ENCODE data around the gene SSTR5.

The SSTR5 gene

DNA sequence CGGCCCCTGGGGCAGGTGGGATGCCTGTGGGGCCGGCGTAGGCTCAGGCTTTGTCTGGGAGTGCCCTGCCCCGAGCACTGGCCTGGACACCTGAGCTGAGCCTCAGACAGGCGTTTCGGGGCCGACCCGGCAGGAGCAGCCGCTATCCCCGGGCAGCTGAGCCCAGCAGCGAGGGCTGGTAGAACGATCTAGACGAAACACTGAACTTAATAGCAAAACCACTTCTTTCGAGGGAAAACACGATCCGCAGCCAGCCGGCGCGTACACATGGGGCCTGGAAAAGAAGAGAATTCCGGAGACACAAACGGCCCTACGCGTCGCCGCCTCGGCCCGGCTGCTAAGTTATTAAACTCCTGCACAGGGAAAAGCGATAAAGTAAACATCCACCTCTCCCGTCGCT lies 22.0 kb upstream of the SSTR5 start:
- no peak overlapping the region for H2BK5ac ChIP-seq (ENCODE audit: low read depth, low read length, poor library complexity)
- no peak overlapping the region for H2BK120ac ChIP-seq (ENCODE audit: insufficient read depth, low read length, poor library complexity)
- no peak overlapping the region for H2AK5ac ChIP-seq (ENCODE audit: low read length)
- no peak overlapping the region for H3K14ac ChIP-seq (ENCODE audit: low read length)
- no peak overlapping the region for H3K4ac ChIP-seq (ENCODE audit: low read depth, low read length)
- H3K4me3 ChIP-seq (ENCODE audit: low read depth, low read length), result no peak overlapping the region
- peaks cover 4 to 8% of the 10 kb centered on the region in 2 experiments for H3K4me1 ChIP-seq (ENCODE audit: control insufficient read depth in 1 of 2, insufficient read depth in 2 of 2, low read length in 2 of 2)
- DNase-seq, result no peak
- H2BK12ac ChIP-seq (ENCODE audit: low read length), result no peak overlapping the region
- no peak overlapping the region for H3K9ac ChIP-seq (ENCODE audit: low read length)
- no CpG with 5 or more reads among the region's 30 CpGs for WGBS (ENCODE audit: extremely low coverage, insufficient coverage, insufficient read length)
- no peak overlapping the region for H4K91ac ChIP-seq (ENCODE audit: low read depth, low read length)
- H3K79me2 ChIP-seq (ENCODE audit: control insufficient read depth, insufficient read depth, low read length, poor library complexity), result no peaks in the 10 kb centered on the region
- no peak overlapping the region for H2AFZ ChIP-seq (ENCODE audit: insufficient read depth, low read length, poor library complexity)
- H3K27ac ChIP-seq (ENCODE audit: low read depth, low read length), result no peak overlapping the region
- H4K8ac ChIP-seq (ENCODE audit: low read depth, low read length), result no peak overlapping the region
- H3K27me3 ChIP-seq (ENCODE audit: insufficient read depth, low read length), result no peaks in the 10 kb centered on the region
- peaks cover 2% of the 10 kb centered on the region for H3K9me3 ChIP-seq (ENCODE audit: insufficient read depth, low read depth, low read length)
- H3K36me3 ChIP-seq (ENCODE audit: control insufficient read depth in 1 of 2, insufficient read depth in 2 of 2, low read length in 2 of 2), result no peaks in the 10 kb centered on the region
- no peak overlapping the region for H3K23ac ChIP-seq (ENCODE audit: low read length)
- no peaks in the 10 kb centered on the region for H3K79me1 ChIP-seq (ENCODE audit: low read length)
- H3K4me2 ChIP-seq (ENCODE audit: low read length), result no peak overlapping the region
- H4K12ac ChIP-seq (ENCODE audit: low read depth, low read length), result no peak overlapping the region
- H3K18ac ChIP-seq (ENCODE audit: low read length), result no peak overlapping the region

DNA sequence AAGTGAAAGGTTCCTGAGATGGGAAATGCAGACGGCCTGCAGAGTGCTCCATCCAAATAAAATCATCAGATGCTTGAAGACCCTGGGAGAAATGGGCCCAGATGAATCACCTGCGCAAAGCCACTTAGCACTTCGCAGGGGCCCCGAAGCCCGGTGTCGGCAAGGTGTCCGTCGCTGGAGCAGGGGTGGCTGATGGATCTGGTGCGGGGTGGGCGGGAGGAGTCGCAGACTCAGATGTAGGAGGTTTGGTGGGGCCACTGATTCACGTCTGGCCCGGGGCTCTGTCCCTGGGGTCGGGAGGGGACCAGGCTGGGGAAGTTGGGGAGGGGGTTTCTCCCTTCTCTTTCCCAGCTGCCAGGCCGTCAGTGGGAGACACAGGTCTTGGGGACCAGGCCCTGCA lies 21.6 kb upstream of the SSTR5 start:
- no peak overlapping the region for H3K18ac ChIP-seq (ENCODE audit: low read length)
- H2BK12ac ChIP-seq (ENCODE audit: low read length), result no peak overlapping the region
- no peaks in the 10 kb centered on the region for H3K79me1 ChIP-seq (ENCODE audit: low read length)
- no peak overlapping the region for H2BK5ac ChIP-seq (ENCODE audit: low read depth, low read length, poor library complexity)
- H3K4me1 ChIP-seq (ENCODE audit: control insufficient read depth in 1 of 2, insufficient read depth in 2 of 2, low read length in 2 of 2), result peaks cover 4 to 8% of the 10 kb centered on the region in 2 experiments
- H3K4ac ChIP-seq (ENCODE audit: low read depth, low read length), result no peak overlapping the region
- H2AFZ ChIP-seq (ENCODE audit: insufficient read depth, low read length, poor library complexity), result no peak overlapping the region
- H4K8ac ChIP-seq (ENCODE audit: low read depth, low read length), result no peak overlapping the region
- DNase-seq, result no peak
- H4K91ac ChIP-seq (ENCODE audit: low read depth, low read length), result no peak overlapping the region
- no peak overlapping the region for H3K27ac ChIP-seq (ENCODE audit: low read depth, low read length)
- H3K14ac ChIP-seq (ENCODE audit: low read length), result no peak overlapping the region
- H3K4me2 ChIP-seq (ENCODE audit: low read length), result no peak overlapping the region
- H3K9ac ChIP-seq (ENCODE audit: low read length), result no peak overlapping the region
- H3K9me3 ChIP-seq (ENCODE audit: insufficient read depth, low read depth, low read length), result peaks cover 4% of the 10 kb centered on the region
- no peak overlapping the region for H4K12ac ChIP-seq (ENCODE audit: low read depth, low read length)
- no peak overlapping the region for H2AK5ac ChIP-seq (ENCODE audit: low read length)
- H3K27me3 ChIP-seq (ENCODE audit: insufficient read depth, low read length), result no peaks in the 10 kb centered on the region
- no peak overlapping the region for H2BK120ac ChIP-seq (ENCODE audit: insufficient read depth, low read length, poor library complexity)
- no peak overlapping the region for H3K23ac ChIP-seq (ENCODE audit: low read length)
- H3K4me3 ChIP-seq (ENCODE audit: low read depth, low read length), result no peak overlapping the region
- no CpG with 5 or more reads among the region's 15 CpGs for WGBS (ENCODE audit: extremely low coverage, insufficient coverage, insufficient read length)
- H3K79me2 ChIP-seq (ENCODE audit: control insufficient read depth, insufficient read depth, low read length, poor library complexity), result no peaks in the 10 kb centered on the region
- no peaks in the 10 kb centered on the region for H3K36me3 ChIP-seq (ENCODE audit: control insufficient read depth in 1 of 2, insufficient read depth in 2 of 2, low read length in 2 of 2)

DNA sequence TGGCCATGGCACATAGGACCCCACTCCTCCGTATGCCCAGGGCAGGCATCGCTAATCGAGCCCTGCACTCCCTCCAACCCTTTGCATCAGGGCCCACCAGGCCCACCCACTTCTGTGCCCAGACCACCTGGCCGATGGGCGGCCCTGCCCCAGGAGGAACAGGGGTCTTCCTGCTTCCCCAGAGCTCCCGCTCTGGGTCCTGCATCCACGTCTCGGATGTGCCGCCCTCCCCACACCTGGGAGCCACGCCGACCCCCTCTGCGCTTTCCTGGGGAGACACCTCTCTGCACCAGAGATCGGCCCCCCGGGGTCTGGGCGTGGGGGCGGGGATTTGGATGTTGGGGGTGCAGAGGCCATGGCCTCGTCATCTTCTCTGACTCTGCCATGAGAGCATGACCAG lies 21.1 kb upstream of the SSTR5 start:
- H4K91ac ChIP-seq (ENCODE audit: low read depth, low read length), result no peak overlapping the region
- H3K4me3 ChIP-seq (ENCODE audit: low read depth, low read length), result no peak overlapping the region
- H4K12ac ChIP-seq (ENCODE audit: low read depth, low read length), result no peak overlapping the region
- H3K36me3 ChIP-seq (ENCODE audit: control insufficient read depth in 1 of 2, insufficient read depth in 2 of 2, low read length in 2 of 2), result no peaks in the 10 kb centered on the region
- H2BK120ac ChIP-seq (ENCODE audit: insufficient read depth, low read length, poor library complexity), result no peak overlapping the region
- H3K9me3 ChIP-seq (ENCODE audit: insufficient read depth, low read depth, low read length), result peaks cover 8% of the 10 kb centered on the region
- H3K79me2 ChIP-seq (ENCODE audit: control insufficient read depth, insufficient read depth, low read length, poor library complexity), result no peaks in the 10 kb centered on the region
- no peak overlapping the region for H3K14ac ChIP-seq (ENCODE audit: low read length)
- H3K9ac ChIP-seq (ENCODE audit: low read length), result no peak overlapping the region
- H2BK5ac ChIP-seq (ENCODE audit: low read depth, low read length, poor library complexity), result no peak overlapping the region
- no peak overlapping the region for H3K27ac ChIP-seq (ENCODE audit: low read depth, low read length)
- H3K4me1 ChIP-seq (ENCODE audit: control insufficient read depth in 1 of 2, insufficient read depth in 2 of 2, low read length in 2 of 2), result peaks cover 4 to 8% of the 10 kb centered on the region in 2 experiments
- no peak overlapping the region for H3K23ac ChIP-seq (ENCODE audit: low read length)
- no peak overlapping the region for H4K8ac ChIP-seq (ENCODE audit: low read depth, low read length)
- DNase-seq, result no peak
- H2BK12ac ChIP-seq (ENCODE audit: low read length), result no peak overlapping the region
- no peak overlapping the region for H2AFZ ChIP-seq (ENCODE audit: insufficient read depth, low read length, poor library complexity)
- H3K4me2 ChIP-seq (ENCODE audit: low read length), result no peak overlapping the region
- H3K4ac ChIP-seq (ENCODE audit: low read depth, low read length), result no peak overlapping the region
- no peak overlapping the region for H2AK5ac ChIP-seq (ENCODE audit: low read length)
- H3K27me3 ChIP-seq (ENCODE audit: insufficient read depth, low read length), result no peaks in the 10 kb centered on the region
- WGBS (ENCODE audit: extremely low coverage, insufficient coverage, insufficient read length), result no CpG with 5 or more reads among the region's 17 CpGs
- no peaks in the 10 kb centered on the region for H3K79me1 ChIP-seq (ENCODE audit: low read length)
- no peak overlapping the region for H3K18ac ChIP-seq (ENCODE audit: low read length)

DNA sequence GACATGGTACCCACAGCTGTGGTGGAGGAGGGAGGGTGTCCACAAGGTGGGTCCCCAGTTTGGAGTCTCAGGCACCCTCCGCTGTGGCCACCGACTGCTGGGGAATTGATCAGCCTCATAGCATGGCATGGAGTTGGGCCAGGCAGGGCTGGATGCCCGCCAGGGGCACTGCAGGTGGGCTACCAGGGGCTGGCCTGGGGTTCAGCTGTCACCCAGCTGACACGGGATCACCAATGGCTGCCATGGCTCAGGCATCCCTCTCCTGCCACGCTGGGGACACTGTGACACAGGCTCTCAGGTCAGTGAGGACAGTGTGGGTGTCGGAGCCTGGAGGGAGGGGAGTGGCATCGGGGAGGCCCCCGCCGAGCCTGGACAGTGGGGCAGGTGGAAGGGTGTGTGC lies 19.8 kb upstream of the SSTR5 start:
- H3K27ac ChIP-seq (ENCODE audit: low read depth, low read length), result no peak overlapping the region
- H2BK5ac ChIP-seq (ENCODE audit: low read depth, low read length, poor library complexity), result no peak overlapping the region
- no peaks in the 10 kb centered on the region for H3K27me3 ChIP-seq (ENCODE audit: insufficient read depth, low read length)
- no CpG with 5 or more reads among the region's 9 CpGs for WGBS (ENCODE audit: extremely low coverage, insufficient coverage, insufficient read length)
- H2BK12ac ChIP-seq (ENCODE audit: low read length), result no peak overlapping the region
- H2BK120ac ChIP-seq (ENCODE audit: insufficient read depth, low read length, poor library complexity), result no peak overlapping the region
- H3K4ac ChIP-seq (ENCODE audit: low read depth, low read length), result no peak overlapping the region
- H2AK5ac ChIP-seq (ENCODE audit: low read length), result no peak overlapping the region
- no peak overlapping the region for H4K12ac ChIP-seq (ENCODE audit: low read depth, low read length)
- no peak for DNase-seq
- H3K79me1 ChIP-seq (ENCODE audit: low read length), result no peaks in the 10 kb centered on the region
- no peak overlapping the region for H4K91ac ChIP-seq (ENCODE audit: low read depth, low read length)
- H3K4me1 ChIP-seq (ENCODE audit: control insufficient read depth in 1 of 2, insufficient read depth in 2 of 2, low read length in 2 of 2), result peaks cover 4 to 8% of the 10 kb centered on the region in 2 experiments
- H2AFZ ChIP-seq (ENCODE audit: insufficient read depth, low read length, poor library complexity), result no peak overlapping the region
- no peak overlapping the region for H4K8ac ChIP-seq (ENCODE audit: low read depth, low read length)
- no peak overlapping the region for H3K4me2 ChIP-seq (ENCODE audit: low read length)
- no peak overlapping the region for H3K23ac ChIP-seq (ENCODE audit: low read length)
- no peak overlapping the region for H3K4me3 ChIP-seq (ENCODE audit: low read depth, low read length)
- H3K79me2 ChIP-seq (ENCODE audit: control insufficient read depth, insufficient read depth, low read length, poor library complexity), result no peaks in the 10 kb centered on the region
- H3K18ac ChIP-seq (ENCODE audit: low read length), result no peak overlapping the region
- H3K14ac ChIP-seq (ENCODE audit: low read length), result no peak overlapping the region
- H3K9ac ChIP-seq (ENCODE audit: low read length), result no peak overlapping the region
- no peaks in the 10 kb centered on the region for H3K36me3 ChIP-seq (ENCODE audit: control insufficient read depth in 1 of 2, insufficient read depth in 2 of 2, low read length in 2 of 2)
- peaks cover 8% of the 10 kb centered on the region for H3K9me3 ChIP-seq (ENCODE audit: insufficient read depth, low read depth, low read length)
